Measurements from ENCODE around the gene PLXNB1. TPM values are rescaled to one million over a fixed set of nuclear protein-coding genes. Genes with fewer than 3 reads are reported as not detected.
A peak's percentile ranks its signal among the peaks of the same experiment; 100 is the strongest.

Gene PLXNB1, protein sequence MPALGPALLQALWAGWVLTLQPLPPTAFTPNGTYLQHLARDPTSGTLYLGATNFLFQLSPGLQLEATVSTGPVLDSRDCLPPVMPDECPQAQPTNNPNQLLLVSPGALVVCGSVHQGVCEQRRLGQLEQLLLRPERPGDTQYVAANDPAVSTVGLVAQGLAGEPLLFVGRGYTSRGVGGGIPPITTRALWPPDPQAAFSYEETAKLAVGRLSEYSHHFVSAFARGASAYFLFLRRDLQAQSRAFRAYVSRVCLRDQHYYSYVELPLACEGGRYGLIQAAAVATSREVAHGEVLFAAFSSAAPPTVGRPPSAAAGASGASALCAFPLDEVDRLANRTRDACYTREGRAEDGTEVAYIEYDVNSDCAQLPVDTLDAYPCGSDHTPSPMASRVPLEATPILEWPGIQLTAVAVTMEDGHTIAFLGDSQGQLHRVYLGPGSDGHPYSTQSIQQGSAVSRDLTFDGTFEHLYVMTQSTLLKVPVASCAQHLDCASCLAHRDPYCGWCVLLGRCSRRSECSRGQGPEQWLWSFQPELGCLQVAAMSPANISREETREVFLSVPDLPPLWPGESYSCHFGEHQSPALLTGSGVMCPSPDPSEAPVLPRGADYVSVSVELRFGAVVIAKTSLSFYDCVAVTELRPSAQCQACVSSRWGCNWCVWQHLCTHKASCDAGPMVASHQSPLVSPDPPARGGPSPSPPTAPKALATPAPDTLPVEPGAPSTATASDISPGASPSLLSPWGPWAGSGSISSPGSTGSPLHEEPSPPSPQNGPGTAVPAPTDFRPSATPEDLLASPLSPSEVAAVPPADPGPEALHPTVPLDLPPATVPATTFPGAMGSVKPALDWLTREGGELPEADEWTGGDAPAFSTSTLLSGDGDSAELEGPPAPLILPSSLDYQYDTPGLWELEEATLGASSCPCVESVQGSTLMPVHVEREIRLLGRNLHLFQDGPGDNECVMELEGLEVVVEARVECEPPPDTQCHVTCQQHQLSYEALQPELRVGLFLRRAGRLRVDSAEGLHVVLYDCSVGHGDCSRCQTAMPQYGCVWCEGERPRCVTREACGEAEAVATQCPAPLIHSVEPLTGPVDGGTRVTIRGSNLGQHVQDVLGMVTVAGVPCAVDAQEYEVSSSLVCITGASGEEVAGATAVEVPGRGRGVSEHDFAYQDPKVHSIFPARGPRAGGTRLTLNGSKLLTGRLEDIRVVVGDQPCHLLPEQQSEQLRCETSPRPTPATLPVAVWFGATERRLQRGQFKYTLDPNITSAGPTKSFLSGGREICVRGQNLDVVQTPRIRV (N-terminal part only)
- total RNA-seq: 75.7 and 106 TPM in 2 replicates

DNA sequence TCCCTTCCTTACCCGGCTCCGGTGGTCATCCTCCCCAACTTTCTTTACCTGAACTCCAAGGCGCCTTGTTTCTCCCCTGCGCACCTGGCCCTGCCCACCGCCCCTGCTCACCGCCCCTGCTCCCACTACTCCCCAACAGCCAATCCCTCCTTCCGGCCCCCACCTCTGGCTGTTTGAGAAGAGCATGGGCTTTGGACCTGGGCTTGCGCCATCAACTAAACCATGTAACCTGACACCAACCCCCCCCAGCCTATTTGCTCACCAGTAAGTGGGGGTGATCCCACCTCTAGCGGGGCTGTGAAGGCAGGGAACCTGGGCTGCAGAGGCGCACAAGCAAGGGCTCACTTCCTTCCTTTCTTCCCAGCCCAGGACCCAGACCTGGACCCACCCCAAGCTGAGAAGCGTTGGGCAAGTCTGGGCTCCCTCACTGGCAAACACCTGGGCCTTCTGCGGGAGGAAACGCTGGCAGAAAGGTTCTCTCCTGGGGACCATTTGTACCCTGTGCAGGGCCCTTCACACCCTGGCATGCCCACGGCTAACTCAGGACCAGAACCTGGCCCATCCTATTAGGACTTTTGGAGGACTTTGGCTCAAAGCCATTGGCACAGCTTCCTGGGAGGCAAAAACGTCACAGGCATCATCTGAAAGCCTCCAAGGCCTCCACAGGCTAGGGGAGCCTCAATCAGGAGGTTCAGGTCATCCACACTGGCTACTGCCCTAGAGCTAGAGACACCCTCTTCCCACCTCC is at the start of gene PLXNB1:
TSS of gene PLXNB1 (minus strand) at position 127 of the 748 bp plus-strand sequence. CDS start 5,475 bp downstream, outside the sequence.
- TF ChIP-seq, protein P1, sequence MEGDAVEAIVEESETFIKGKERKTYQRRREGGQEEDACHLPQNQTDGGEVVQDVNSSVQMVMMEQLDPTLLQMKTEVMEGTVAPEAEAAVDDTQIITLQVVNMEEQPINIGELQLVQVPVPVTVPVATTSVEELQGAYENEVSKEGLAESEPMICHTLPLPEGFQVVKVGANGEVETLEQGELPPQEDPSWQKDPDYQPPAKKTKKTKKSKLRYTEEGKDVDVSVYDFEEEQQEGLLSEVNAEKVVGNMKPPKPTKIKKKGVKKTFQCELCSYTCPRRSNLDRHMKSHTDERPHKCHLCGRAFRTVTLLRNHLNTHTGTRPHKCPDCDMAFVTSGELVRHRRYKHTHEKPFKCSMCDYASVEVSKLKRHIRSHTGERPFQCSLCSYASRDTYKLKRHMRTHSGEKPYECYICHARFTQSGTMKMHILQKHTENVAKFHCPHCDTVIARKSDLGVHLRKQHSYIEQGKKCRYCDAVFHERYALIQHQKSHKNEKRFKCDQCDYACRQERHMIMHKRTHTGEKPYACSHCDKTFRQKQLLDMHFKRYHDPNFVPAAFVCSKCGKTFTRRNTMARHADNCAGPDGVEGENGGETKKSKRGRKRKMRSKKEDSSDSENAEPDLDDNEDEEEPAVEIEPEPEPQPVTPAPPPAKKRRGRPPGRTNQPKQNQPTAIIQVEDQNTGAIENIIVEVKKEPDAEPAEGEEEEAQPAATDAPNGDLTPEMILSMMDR (conservative IDR thresholded peaks at IDR 0.05; ENCODE audit: low read depth, low read length): no peak
- peak within 1 kb of the TSS; percentile 79 for H3K4me3 ChIP-seq (ENCODE audit: low read depth, low read length)
- no peak for DNase-seq (ENCODE audit: low read depth)

DNA sequence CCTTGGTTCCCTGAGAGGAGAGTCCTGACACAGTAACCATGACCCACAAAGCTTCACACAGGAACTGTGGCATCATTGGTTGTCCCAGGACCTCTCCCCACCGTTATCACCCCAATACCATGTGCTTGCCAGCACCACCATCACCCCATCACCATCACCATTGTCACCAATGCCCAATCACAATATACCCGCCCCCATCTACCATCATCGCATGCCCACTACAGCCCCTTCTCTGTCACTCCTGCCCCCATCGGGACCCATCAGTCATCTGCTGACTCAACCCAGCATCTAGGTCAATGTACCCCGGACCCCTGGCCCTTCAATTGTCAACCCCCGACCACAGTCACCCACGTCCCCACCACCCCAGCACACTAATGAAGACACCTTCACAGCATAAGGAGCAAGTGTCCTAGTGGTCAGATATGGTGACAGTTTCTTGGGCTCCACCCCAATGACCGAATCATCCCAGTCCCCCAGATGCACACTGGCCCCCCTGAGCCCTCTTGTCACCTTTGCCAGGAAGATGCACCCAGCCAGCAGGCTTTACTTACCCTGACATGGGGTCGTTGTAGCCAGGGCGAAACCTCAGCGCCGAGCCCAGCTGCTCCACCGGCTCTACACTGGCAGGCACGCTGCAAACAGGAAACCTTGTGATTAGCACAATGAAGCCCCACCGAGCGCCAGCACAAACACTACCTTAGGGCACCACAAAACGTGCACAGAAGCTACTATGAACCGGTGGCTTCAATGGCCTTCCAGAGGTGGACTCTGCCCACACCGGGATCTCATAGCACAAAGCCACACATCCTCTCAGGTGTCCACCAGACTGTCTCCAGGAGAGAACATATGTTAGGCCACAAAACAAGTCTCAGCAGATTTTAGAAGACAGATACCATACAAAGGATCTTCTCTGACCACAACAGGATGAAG is 49.0 kb upstream of the PLXNB1 start:
- no peak for DNase-seq (ENCODE audit: low read depth)
- TF ChIP-seq, protein P1 (conservative IDR thresholded peaks at IDR 0.05; ENCODE audit: low read depth, low read length): no peak
- no peak overlapping the region for H3K4me3 ChIP-seq (ENCODE audit: low read depth, low read length)

DNA sequence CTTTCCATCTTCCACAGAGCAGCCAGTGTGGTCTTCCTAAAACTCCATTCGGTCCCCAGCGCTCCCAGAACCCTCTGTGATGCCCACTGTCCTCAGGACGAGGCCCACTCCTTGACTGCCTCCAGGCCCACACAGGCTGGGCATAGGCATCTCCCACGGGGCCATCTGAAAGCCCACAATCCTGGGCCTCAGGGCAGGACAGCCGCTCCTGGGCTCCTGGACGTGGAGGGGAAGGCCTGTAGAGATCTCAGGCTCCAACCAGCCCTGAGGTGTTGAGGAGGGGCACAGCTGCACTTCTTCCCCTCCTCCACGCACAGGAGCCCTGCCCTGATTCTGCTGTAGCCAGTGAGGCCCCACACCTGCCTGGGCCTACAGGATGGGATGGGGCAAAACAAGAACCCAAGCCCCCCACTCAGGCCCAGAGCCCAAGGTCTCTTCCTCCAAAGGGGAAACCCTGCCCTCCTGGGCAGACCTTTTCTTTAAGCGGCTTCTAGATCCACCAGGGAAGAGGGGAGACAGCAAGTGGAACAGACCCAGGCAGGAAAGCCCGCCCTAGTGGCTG is 48.2 kb upstream of the PLXNB1 start:
- TF ChIP-seq, protein P1 (conservative IDR thresholded peaks at IDR 0.05; ENCODE audit: low read depth, low read length): no peak
- no peak overlapping the region for H3K4me3 ChIP-seq (ENCODE audit: low read depth, low read length)
- no peak for DNase-seq (ENCODE audit: low read depth)

DNA sequence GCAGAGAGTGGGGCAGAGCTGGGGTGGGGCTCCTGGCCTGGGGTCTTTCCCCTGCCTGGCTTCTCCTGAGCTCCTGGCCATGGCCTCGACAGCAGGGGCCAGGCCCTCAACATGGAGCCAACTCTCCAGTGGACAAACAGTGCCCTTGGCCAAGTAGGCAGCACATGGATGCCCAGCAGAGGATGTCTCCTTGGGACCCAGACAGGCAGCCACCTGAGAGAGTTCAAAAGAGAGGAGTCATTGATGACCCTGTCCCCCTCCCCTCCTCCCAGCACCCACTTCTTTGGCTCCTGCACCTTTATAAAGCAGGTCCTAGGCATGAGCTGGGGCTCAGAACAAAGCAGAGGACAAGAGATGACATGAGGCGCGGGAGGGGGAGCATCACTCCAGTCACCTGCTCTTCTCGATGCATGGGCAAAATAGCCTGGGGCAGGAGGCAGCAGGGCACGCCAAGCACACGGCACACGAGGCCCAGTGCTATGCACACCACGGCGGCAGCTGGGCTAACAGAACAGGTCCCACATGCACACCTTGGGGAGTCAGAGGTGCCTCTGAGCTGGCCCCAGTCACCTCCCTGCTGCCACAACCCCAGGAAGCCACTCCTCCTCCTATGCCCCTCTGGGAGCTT is 46.7 kb upstream of the PLXNB1 start:
- no peak for DNase-seq (ENCODE audit: low read depth)
- no peak overlapping the region for H3K4me3 ChIP-seq (ENCODE audit: low read depth, low read length)
- TF ChIP-seq, protein P1 (conservative IDR thresholded peaks at IDR 0.05; ENCODE audit: low read depth, low read length): no peak

DNA sequence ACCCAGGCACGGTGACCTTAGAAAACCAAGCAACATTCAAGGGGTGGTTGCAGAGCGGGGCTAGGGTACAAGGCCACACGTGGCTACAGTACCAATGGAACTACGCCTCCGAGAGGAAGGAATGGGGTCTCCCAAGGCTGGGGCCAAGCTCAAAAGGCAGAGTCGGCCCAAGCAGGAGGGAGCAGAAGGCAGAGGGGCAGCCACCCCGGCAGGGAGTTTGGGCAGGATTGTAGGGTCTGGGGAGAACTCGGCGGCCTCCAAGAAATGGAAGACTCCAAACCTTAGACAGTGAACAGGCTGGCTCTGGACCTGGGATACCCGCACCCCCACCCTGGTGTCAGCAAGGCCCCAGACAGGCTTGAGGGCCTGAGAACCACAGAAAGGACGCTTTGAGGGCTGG is 45.3 kb upstream of the PLXNB1 start:
- TF ChIP-seq, protein P1 (conservative IDR thresholded peaks at IDR 0.05; ENCODE audit: low read depth, low read length): no peak
- DNase-seq (ENCODE audit: low read depth): no peak
- no peak overlapping the region for H3K4me3 ChIP-seq (ENCODE audit: low read depth, low read length)
